Activated T-cell treated with anti-CD3 and anti-CD28 coated beads for 48 hours (primary cell): ENCODE measurements around the gene PI3.
"Not testable (repeated sequence)": the region's sequence is repeated elsewhere in the genome, so short reads cannot be mapped to it uniquely, and the experiment has no call there.

Experiments used
- DNase-seq: peaks from one replicate; pipeline ENCODE4 v3.0.0-alpha.2; 2020; ENCODE audit warnings: low read depth

PI3 gene

GRCh38 chr20:45174434-45175364 is at the start of gene PI3:
PI3 (plus strand) TSS chr20:45174902; CDS start chr20:45174923, 21 bp downstream.
- DNase-seq, result no peak

- DNase-seq, result no peak
These were observed 46.6 kb upstream of the PI3 start for GRCh38 chr20:45128099-45128498.

DNA sequence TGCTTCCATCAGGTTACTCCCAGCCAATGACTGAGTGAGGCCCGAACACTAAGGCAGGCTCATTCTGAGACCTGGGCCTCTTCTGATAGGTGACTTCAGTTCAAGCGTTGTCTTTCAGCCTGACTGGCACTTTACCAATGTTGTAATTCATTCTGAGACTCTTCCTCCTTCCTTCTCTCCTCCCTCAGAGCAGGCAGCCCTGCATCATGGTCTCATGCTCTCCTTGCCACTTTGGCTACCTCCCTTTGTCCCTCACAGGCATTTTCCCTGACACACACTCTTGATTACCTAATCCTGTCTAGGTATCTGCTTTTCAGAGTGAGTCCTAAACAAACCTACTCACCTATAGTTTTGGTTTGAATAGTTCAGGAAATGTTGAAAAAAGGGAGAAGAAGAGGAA is 37.8 kb upstream of the PI3 start:
- no peak for DNase-seq

- peak; percentile 79 for DNase-seq
These were observed 36.0 kb upstream of the PI3 start for GRCh38 chr20:45138561-45139300.

- not testable (repeated sequence) for DNase-seq
These were observed 34.8 kb upstream of the PI3 start for GRCh38 chr20:45139733-45140375.

- no peak for DNase-seq
These were observed 33.9 kb upstream of the PI3 start for GRCh38 chr20:45140836-45141235.

DNA sequence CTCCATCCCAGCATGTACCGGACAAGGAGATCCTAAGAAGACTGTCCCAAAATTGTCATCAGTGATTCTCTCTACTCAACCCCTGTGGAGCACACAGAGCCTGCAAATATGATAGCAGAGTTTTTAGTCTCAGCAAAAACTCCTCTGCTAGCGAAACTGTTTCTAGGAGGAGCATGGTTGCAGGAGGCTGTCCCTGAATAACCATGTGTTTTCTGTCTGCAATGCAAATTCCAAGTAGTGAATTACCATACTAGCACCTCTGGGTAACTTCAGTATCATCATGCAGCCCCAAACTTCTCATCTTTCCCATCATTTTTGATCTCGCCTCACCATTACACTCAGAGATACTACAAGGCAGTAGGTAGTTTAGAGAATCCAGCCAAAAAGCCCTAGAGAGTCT is 25.6 kb upstream of the PI3 start:
- DNase-seq, result no peak

DNA sequence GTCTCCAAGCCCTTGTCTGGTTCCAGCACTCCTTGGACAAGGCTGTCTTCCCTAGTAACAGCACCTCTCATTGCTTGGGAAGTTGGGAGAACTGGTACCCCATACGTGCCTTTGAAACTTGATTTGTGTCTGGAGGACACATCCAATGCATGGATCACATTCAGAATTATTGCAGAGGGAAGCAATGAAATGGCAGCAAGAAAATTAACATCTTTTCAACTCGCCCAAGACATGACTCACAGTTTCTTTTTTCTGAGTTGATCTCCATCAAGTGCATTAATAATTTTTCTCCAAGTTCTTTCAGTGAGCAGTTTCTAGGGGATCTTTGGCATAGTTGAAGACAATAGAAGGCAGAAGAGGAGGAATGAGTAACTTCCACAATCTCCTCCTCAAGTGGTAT is 22.3 kb upstream of the PI3 start:
- no peak for DNase-seq

- DNase-seq, result no peak
These were observed 21.6 kb upstream of the PI3 start for GRCh38 chr20:45153147-45153546.

DNA sequence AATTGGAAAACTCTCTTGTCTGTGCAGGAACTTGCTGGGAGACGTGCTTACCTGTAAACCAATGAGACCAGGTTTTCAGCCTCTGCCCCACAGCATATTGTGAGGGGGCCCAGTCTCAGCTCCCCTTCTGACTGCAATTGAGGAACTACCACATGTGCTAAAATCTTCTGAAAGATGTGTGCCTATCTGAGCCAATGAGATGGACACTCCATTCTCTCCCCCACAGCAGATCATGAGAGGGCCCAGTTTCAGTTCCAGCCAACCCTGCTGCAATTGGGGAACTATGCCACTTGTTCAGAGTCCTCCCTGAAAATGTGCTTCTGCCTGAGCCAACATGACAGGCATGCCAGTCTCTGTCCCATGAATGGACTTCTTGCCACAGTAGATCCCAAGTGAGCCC is 20.9 kb upstream of the PI3 start:
- no peak for DNase-seq

DNA sequence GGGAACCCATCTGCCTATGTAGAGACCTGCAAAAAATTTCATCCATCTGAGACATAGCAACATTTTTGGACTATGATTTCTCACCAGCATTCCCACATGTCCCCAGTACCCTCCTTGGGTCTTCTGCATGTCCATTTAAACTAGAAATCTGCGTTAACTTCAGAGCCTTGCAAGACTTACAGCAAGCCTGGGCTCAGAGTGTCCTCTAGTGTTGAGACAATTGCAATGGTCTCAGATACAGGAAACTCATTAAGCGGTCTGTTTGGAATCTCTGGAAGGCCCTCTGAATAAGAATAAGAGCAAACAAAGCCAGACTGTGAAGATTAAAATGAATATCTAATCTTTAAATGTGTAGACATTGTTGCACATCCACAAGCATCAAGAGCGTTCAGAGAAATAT is 20.5 kb upstream of the PI3 start:
- DNase-seq, result no peak

- not testable (repeated sequence) for DNase-seq
These were observed 19.9 kb upstream of the PI3 start for GRCh38 chr20:45154794-45155193.

DNA sequence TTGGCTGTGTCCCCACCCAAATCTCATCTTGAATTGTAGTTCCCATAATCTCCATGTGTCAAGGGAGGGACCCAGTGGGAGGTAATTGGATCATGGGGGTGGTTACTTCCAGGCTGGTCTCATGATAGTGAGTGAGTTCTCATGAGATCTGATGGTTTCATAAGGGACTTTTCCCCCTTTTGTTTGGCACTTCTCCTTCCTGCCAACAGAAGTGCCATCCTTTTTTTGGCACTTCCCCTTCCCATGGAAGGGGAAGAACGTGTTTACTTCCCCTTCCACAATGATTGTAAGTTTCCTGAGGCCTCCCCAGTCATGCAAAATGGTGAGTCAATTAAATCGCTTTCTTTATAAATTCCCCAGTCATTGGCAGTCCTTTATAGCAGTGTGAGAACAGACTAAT is 18.0 kb upstream of the PI3 start:
- no peak for DNase-seq

GRCh38 chr20:45157962-45158361 is 16.7 kb upstream of the PI3 start:
- no peak for DNase-seq

DNA sequence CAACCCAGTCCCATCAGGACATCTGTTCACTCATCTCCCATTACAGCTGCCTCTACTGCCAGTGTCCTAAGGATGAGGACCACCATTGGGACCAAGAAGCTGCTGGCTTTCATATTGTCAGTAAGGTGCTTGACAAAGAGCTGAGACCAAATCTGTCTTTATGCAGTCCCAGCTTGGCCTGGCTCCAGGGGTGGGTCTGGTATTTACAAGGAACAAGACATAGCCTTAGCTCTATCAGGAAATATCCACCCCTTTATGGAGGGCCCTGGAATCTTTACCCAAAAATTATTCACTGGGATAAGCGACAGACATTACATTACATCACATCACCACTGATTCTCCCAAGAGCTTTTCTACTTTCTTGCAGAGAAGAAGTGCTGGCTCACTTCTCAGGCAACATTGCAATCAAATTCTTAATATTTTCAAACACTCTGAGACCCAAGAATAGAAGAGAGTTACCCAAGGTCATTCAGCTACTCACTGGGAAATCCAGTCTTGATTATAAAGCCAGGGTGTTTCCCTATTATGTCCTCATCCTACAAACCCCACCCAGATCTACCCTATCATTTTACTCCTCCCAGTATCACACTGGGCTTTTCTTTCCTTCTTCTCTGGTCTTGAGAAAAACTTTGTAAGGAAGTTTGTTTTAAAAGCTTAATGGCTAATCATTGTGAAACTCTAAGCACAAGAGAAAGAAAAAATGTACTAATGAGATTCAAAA is 11.5 kb upstream of the PI3 start:
- no peak for DNase-seq

GRCh38 chr20:45164906-45165305 is 9.8 kb upstream of the PI3 start:
- DNase-seq, result no peak

GRCh38 chr20:45173522-45173921 is 1.2 kb upstream of the PI3 start:
- DNase-seq, result no peak

DNA sequence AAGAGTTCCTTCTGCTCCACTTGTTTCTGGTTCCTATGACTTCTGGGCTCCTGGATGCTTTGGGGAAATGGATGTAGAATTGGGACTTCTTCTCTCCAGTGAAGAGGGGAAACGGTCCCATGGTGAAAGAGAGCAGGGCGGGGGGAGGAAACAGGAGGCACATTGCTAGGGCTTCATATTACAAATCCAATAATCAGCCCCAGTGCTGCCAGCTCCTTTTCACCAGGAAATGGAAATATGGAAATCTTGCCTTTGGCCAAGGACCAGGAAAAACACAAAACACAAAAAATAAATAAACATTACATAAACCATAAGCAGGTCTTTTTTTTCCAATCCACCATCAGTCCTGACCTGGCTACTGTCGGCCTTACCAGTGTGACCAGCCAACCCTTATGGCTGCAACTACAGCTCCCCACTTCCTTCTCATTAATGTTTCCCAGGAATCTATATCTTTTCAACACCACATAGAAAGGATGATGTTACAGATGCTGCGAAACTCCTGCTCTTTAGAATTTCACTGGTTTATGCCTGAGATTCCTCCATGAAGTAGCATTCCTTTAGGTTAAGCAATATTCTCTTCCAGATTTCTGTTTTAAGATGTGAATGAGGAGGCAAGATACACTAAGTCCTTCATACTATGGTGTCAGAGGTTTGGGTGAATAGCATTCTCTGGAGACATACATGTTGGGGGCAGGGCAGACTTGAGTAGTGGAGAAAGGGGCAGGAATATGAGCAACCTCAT is 2.0 kb downstream of the PI3 start:
- no peak for DNase-seq

- no peak for DNase-seq
These were observed 4.5 kb downstream of the PI3 start for GRCh38 chr20:45179166-45179565.

GRCh38 chr20:45181639-45182038 is 6.9 kb downstream of the PI3 start:
- DNase-seq, result no peak

GRCh38 chr20:45183084-45183483 is 8.4 kb downstream of the PI3 start:
- no peak for DNase-seq
